ENCODE data around the gene GZMM. TPM values are rescaled to one million over a fixed set of nuclear protein-coding genes. Genes with fewer than 3 reads are reported as not detected.

GZMM gene
- total and polyA plus RNA-seq, 9 donors: 0.31 to 1.7 (median 0.52) TPM; not detected in 2

DNA sequence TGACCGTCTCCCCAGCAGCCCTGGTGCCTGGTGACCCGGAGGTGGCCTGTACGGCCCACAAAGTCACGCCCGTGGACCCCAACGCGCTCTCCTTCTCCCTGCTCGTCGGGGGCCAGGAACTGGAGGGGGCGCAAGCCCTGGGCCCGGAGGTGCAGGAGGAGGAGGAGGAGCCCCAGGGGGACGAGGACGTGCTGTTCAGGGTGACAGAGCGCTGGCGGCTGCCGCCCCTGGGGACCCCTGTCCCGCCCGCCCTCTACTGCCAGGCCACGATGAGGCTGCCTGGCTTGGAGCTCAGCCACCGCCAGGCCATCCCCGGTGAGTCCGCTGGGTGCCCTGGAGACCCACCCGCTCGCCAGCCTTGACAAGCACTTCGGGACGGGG is 45.4 kb upstream of the GZMM start:
- Histone ChIP-seq H3K4me1 (ENCODE audit: insufficient read depth) (peaks cover 2% of the 10 kb centered on the region), H3K27ac (no peak overlapping the region), H3K27me3 (peaks cover 3% of the 10 kb centered on the region), H3K4me3 (no peak overlapping the region), H3K9me3 (no peaks in the 10 kb centered on the region), H3K36me3 (no peaks in the 10 kb centered on the region)
- TF ChIP-seq EP300 (IDR thresholded peaks at IDR 0.05) (no peak), POLR2A (IDR thresholded peaks at IDR 0.05) (no peak), CTCF (IDR thresholded peaks at IDR 0.05) (no peak)
- intact Hi-C loops (cut with DNase I): no loop called here
- DNase-seq: peak in 1 of 5 donors; percentile 18
- 10 to 15% (median 12%) methylated on average over 11 to 26 of the region's 26 CpGs for WGBS, 3 donors

GRCh38 chr19:498977-499623 is 44.8 kb upstream of the GZMM start:
- no peak overlapping the region for H3K27ac ChIP-seq
- H3K4me3 ChIP-seq: no peak overlapping the region
- H3K27me3 ChIP-seq: peaks cover 3% of the 10 kb centered on the region
- H3K36me3 ChIP-seq: no peaks in the 10 kb centered on the region
- H3K9me3 ChIP-seq: no peaks in the 10 kb centered on the region
- peaks cover 2% of the 10 kb centered on the region for H3K4me1 ChIP-seq (ENCODE audit: insufficient read depth)
- intact Hi-C loops (cut with DNase I): no loop called here
- TF ChIP-seq EP300 (IDR thresholded peaks at IDR 0.05): no peak
- DNase-seq: no peak
- 70 to 75% (median 73%) methylated on average over 31 of the region's 31 CpGs for WGBS, 3 donors

DNA sequence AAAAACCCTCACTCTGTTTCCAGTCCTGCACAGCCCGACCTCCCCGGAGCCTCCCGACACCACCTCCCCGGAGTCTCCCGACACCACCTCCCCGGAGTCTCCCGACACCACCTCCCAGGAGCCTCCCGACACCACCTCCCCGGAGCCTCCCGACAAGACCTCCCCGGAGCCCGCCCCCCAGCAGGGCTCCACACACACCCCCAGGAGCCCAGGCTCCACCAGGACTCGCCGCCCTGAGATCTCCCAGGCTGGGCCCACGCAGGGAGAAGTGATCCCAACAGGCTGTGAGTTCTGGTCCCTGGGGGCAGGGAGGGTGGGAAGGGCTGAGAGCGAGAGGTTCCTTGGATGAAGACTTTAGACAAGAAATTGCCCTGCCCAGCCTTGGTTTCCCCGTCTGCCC is 42.2 kb upstream of the GZMM start:
- no peaks in the 10 kb centered on the region for H3K36me3 ChIP-seq
- intact Hi-C loops (cut with DNase I): no loop called here
- DNase-seq: no peak

GRCh38 chr19:504616-505015 is 39.2 kb upstream of the GZMM start:
- Histone ChIP-seq H3K4me1 (ENCODE audit: insufficient read depth) (peaks cover 6% of the 10 kb centered on the region), H3K9me3 (no peaks in the 10 kb centered on the region), H3K36me3 (no peaks in the 10 kb centered on the region), H3K27ac (no peak overlapping the region), H3K27me3 (no peaks in the 10 kb centered on the region), H3K4me3 (no peak overlapping the region)
- DNase-seq: no peak
- 81 to 86% (median 85%) methylated on average over 14 of the region's 14 CpGs for WGBS, 3 donors
- TF ChIP-seq POLR2A (IDR thresholded peaks at IDR 0.05) (no peak), CTCF (IDR thresholded peaks at IDR 0.05) (no peak), EP300 (IDR thresholded peaks at IDR 0.05) (no peak)
- intact Hi-C loops (cut with DNase I): no loop called here

More for the DNA sequence above, 42.2 kb upstream of the GZMM start:
- TF ChIP-seq EP300 (IDR thresholded peaks at IDR 0.05) (no peak), POLR2A (IDR thresholded peaks at IDR 0.05) (no peak), CTCF (IDR thresholded peaks at IDR 0.05) (no peak)
- no peaks in the 10 kb centered on the region for H3K4me1 ChIP-seq (ENCODE audit: insufficient read depth)
- WGBS, 3 donors: 73 to 78% (median 77%) methylated on average over 14 to 17 of the region's 17 CpGs
- no peaks in the 10 kb centered on the region for H3K27me3 ChIP-seq
- no peak overlapping the region for H3K4me3 ChIP-seq
- H3K9me3 ChIP-seq: no peaks in the 10 kb centered on the region
- H3K27ac ChIP-seq: no peak overlapping the region
